GM13977 (cell line): Measurements from ENCODE around the gene DQX1.

Source experiments
- DNase-seq: peaks from one replicate; pipeline ENCODE4 v3.0.0; 2012; ENCODE audit warnings: low spot score
- CTCF ChIP-seq: IDR thresholded peaks from 2 replicates; pipeline ENCODE4 v1.5.1; 2012; ENCODE audit warnings: mild to moderate bottlenecking, control low read depth; ENCODE audit not compliant: insufficient read depth; ENCODE audit errors: extremely low read depth, missing control alignments
- in situ Hi-C: fragments of 300-500 bp; cut with MboI; formaldehyde crosslinking; loops from one replicate; pipeline ENCODE4 v1.12.0; 2022; ENCODE audit warnings: low sequenced_read_pairs, low pct_unique_long_range_greater_than_20kb, mixed read lengths, inconsistent platforms; ENCODE audit not compliant: unreplicated experiment

Gene DQX1

DNA sequence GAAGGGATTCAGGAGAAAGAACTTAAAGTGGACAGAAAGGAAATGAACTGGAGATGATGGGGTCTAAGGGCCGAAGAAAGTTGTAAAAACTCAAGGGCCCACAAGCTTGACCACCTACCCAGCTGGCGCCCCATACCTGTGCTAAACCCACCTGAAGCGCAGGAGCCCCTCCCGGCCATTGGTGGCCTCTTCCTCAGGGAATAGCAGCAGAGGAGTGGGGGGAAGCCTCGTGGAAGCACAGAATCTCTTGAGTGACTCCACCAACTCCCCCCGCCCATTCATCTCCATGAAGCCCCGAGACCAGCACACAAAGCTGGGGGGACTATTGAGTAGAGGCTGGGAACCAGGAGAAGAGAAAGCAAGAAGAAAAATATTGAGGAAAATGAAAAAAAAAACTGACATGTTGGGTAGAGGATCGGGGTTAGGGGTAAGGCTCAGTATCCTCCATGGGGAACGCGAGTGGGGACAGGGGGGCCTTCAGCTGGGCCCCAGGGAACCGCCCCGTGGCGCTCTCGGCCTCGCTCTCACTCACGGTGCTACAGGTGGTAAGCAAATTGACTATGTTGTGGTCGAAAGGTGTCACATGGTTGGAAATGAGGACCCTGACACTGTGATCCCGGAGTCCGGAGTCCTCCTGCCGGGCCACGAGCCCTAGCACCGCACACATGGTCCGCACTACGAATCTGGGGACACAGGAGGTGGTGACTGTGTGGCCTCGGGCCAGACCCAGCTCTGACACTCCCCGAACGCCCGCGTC is 2.7 kb upstream of the DQX1 start:
- in situ Hi-C loops, result no loop called here
- no peak for DNase-seq
- peak; percentile 22 for TF ChIP-seq CTCF

DNA sequence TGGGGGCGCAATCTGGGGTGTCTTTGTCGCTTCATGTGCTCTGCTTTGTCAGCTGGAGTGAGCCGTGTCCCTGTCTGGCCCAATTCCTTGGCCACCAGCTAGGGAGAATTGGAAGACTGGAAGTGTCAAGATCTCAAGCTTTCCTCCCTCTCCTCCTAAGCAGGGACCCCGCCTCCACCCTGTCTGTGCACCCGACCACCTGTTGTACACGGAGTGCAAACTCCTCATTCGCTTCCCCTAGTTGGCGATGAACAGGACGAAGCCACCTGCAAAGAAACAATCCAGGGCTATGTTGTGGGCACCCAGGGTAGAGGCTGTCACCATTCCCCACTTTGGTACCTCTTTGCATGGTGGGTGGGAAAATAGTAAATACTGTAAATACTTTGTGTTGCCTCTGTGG is 1.7 kb upstream of the DQX1 start:
- in situ Hi-C loops, result no loop called here
- no peak for TF ChIP-seq CTCF
- no peak for DNase-seq

DNA sequence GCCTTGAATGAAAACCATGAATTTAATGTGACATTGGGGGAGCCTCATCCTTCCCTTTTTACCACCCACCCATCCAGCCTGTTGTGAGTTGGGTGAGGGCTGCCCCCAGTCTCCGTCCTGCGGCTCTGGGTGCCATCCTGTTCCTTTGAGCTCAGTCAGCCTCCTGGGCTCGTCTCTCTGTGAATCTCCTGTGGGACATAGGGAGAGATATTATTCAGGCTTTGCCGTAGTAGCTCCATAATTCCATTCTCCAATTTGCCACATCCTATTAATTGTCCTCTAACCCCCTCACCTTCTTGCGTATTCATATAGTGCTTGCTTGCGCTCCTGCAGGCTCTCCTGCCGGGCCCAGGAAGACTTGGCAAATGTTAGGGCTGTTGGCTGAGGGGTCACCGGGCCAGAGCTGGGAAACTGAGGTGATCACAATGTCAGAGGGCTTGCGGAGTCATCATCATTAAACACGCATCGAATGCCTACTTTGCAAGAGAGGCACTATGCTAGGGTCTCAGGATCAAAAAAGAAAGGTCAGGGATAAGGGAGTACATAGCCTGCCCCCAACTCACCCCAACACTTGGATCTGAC is 709 bp upstream of the DQX1 start:
- DNase-seq, result no peak
- no peak for TF ChIP-seq CTCF
- in situ Hi-C loops, result no loop called here

DNA sequence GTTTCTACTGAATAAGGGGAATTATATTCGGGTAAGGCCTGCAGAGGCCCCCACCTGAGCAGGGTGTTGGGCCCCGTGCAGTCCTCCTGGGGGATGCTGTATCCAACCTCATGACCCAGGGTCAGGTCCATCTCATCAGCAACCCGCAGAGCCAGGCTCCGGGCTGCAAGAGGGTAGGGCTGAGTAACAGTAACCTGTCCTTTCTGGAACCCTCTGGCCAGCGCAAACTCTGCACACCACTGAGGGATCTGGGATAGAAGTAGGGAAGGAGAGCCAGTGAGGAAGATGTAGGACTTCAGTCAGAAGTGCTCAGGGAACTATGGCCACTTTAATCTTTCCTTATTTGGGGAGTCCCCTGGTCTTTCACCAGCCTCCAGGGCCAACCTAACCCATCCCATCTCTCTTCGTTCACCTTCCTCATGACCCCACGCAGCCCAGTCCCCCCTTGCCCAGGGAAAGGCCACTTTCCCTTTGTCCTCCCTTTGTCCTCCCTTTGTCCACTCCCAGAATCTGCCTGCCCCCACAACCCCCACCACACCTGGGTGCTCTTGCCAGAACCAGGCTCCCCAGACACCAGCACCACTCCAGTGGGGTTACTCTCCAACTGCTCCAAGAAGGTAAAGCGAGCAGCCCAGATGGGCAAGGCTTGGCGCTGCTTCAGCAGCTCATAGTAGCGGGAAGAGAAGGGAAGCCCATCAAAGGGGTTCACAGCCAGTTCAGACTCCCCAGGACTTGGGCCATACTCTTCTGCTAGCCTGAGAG is 895 bp downstream of the DQX1 start:
- TF ChIP-seq CTCF, result no peak
- in situ Hi-C loops, result no loop called here
- no peak for DNase-seq

- in situ Hi-C loops, result no loop called here
- no peak for TF ChIP-seq CTCF
- DNase-seq, result no peak
Observed at GRCh38 chr2:74524005-74524404, 2.0 kb downstream of the DQX1 start.

DNA sequence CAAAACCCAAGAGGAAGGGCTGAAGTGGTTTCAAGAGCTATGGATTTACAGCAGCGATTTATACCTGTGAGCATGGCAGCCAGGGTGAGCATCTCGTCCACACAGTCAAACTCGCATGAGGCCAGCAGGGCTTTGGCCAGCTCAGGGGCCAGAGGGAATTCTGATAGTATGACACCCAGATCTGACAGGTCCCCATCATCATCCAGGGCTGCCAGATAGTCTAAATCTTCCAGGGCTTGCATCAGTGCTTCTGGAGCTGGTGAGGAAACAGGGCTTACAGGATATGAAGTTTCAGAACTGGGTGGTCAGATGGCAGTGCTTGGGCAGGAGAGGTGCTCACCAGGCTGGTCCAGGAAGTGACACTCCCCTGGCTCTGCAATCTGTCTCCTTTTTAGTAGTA is 3.5 kb downstream of the DQX1 start:
- in situ Hi-C loops, result no loop called here
- TF ChIP-seq CTCF, result no peak

More for the DNA sequence above, 3.5 kb downstream of the DQX1 start:
- no peak for DNase-seq
